Neural progenitor cell (in vitro differentiated cells): ENCODE results near the gene MEN1. TPM values are rescaled to one million over a fixed set of nuclear protein-coding genes. Genes with fewer than 3 reads are reported as not detected.

Source experiments
- DNase-seq: peaks from one replicate; pipeline ENCODE4 v3.0.0-alpha.2; 2016; ENCODE audit warnings: low spot score
- H2AFZ ChIP-seq: fragments of 200-600 bp; sonication (generic); replicated peaks from 2 replicates; pipeline ENCODE4 v1.6.1; 2016; ENCODE audit warnings: antibody characterized with exemption
- H3F3A ChIP-seq: fragments of 200-600 bp; sonication (generic); 2 replicates; pipeline ENCODE4 v1.6.1; 2016; ENCODE audit warnings: antibody characterized with exemption, low read depth
- H3K27ac ChIP-seq: fragments of 200-600 bp; sonication (generic); 2 replicates; pipeline ENCODE4 v1.5.1; 2016; ENCODE audit warnings: mild to moderate bottlenecking
- H3K27me3 ChIP-seq: fragments of 200-600 bp; sonication (generic); 2 replicates; pipeline ENCODE4 v1.6.1; 2016; ENCODE audit warnings: mild to moderate bottlenecking, moderate library complexity
- H3K36me3 ChIP-seq: fragments of 200-600 bp; sonication (generic); 2 replicates; pipeline ENCODE4 v1.5.1; 2016
- H3K4me1 ChIP-seq: fragments of 200-600 bp; sonication (generic); 2 replicates; pipeline ENCODE4 v1.6.1; 2016; ENCODE audit warnings: mixed run types
- H3K4me2 ChIP-seq: fragments of 200-600 bp; sonication (generic); 2 replicates; pipeline ENCODE4 v1.6.1; 2016
- H3K4me3 ChIP-seq: fragments of 200-600 bp; sonication (generic); 2 replicates; pipeline ENCODE4 v1.5.1; 2016
- H3K79me2 ChIP-seq: fragments of 200-600 bp; sonication (generic); 2 replicates; pipeline ENCODE4 v1.6.1; 2016; ENCODE audit warnings: low read depth
- H3K9ac ChIP-seq: fragments of 200-600 bp; sonication (generic); 2 replicates; pipeline ENCODE4 v1.6.1; 2016
- H3K9me3 ChIP-seq: fragments of 200-600 bp; sonication (generic); 2 replicates; pipeline ENCODE4 v1.5.1; 2016; ENCODE audit warnings: low read depth
- H4K20me1 ChIP-seq: fragments of 200-600 bp; sonication (generic); 2 replicates; pipeline ENCODE4 v1.6.1; 2016; ENCODE audit warnings: low read depth
- H3K27ac Mint-ChIP-seq: 3 replicates; pipeline ENCODE4 v1.8.0; 2021; ENCODE audit warnings: mixed read lengths
- H3K27me3 Mint-ChIP-seq: 2 replicates; pipeline ENCODE4 v1.8.0; 2022; ENCODE audit warnings: low read depth, mild to moderate bottlenecking, inconsistent platforms, moderate library complexity, mixed read lengths; ENCODE audit not compliant: insufficient read depth
- H3K36me3 Mint-ChIP-seq: 3 replicates; pipeline ENCODE4 v1.8.0; 2021; ENCODE audit warnings: mixed read lengths
- H3K4me1 Mint-ChIP-seq: 3 replicates; pipeline ENCODE4 v1.8.0; 2021; ENCODE audit warnings: mixed read lengths
- H3K4me3 Mint-ChIP-seq: 3 replicates; pipeline ENCODE4 v1.8.0; 2021; ENCODE audit warnings: mild to moderate bottlenecking, moderate library complexity, mixed read lengths
- H3K9me3 Mint-ChIP-seq: 3 replicates; pipeline ENCODE4 v1.8.0; 2020; ENCODE audit warnings: mixed read lengths
- EZH2 ChIP-seq: fragments of 200-600 bp; sonication (generic); IDR thresholded peaks from 2 replicates; pipeline ENCODE4 v1.6.1; 2017; ENCODE audit warnings: antibody characterized with exemption, mild to moderate bottlenecking, moderate library complexity
- EZH2phosphoT487 ChIP-seq: fragments of 200-600 bp; sonication (generic); IDR thresholded peaks from 2 replicates; pipeline ENCODE4 v1.6.1; 2017; ENCODE audit warnings: antibody characterized with exemption
- total RNA-seq: library from RNA; depleted of rRNA; stranded (reverse); fragments of >200 nt; gene quantifications from 2 replicates; pipeline ENCODE4 v1.2.3, GENCODE V29; 2015; ENCODE audit warnings: low replicate concordance
- TF ChIP-seq, protein P1 (sequence below): fragments of 200-600 bp; sonication (generic); IDR thresholded peaks from 2 replicates; pipeline ENCODE4 v1.5.1; 2017; ENCODE audit warnings: antibody characterized with exemption, mild to moderate bottlenecking

MEN1 gene
- total RNA-seq, 1 donor from 2014 or later, result 11.4 TPM

DNA sequence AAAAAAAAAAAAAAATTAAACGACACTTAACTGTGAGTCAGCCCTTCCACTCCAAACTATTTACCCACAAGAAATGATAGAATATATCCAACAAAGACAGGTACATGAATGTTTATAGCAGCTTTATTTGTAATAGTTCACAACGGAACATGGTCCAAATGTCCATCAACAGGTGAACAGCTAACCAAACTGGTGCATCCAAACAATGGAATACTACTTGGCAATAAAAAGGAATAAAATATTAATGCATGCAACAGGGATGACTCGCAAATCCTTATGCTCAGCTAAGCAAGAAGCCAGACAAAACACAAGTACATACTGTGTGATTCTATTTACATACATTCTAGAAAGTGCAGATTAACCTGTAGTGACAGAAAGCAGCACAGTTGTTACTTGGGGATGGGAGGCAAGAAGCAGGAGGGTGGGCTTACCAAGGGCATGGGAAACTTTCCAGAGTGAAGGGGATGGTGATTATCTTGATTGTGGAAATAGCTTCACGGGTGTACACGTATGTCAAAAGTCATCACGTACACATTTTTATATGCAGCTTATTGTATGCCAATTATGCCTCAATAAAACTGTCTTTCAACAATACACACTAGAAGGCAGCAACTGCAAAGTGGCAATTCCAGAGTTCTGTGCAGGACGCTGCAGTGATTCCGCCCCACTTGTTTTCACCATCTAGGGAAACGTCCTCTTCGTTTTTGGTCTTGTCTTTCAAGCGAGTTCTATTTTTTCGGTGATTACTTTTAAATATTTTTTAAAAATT lies 25.4 kb downstream of the MEN1 start:
- no peaks in the 10 kb centered on the region for H4K20me1 ChIP-seq
- H3K9ac ChIP-seq, result no peak overlapping the region
- H3K4me3 ChIP-seq, result no peak overlapping the region
- DNase-seq, result no peak
- Mint-ChIP-seq H3K27ac (no peak overlapping the region), H3K4me1 (no peaks in the 10 kb centered on the region), H3K27me3 (no peaks in the 10 kb centered on the region), H3K36me3 (no peaks in the 10 kb centered on the region), H3K4me3 (no peak overlapping the region), H3K9me3 (no peaks in the 10 kb centered on the region)
- peaks cover 6% of the 10 kb centered on the region for H3F3A ChIP-seq
- no peaks in the 10 kb centered on the region for H3K36me3 ChIP-seq
- H3K27me3 ChIP-seq, result no peaks in the 10 kb centered on the region
- no peaks in the 10 kb centered on the region for H3K4me1 ChIP-seq
- no peak overlapping the region for H3K4me2 ChIP-seq
- H3K79me2 ChIP-seq, result peaks cover 3% of the 10 kb centered on the region
- H3K27ac ChIP-seq, result no peak overlapping the region
- TF ChIP-seq, protein P1, sequence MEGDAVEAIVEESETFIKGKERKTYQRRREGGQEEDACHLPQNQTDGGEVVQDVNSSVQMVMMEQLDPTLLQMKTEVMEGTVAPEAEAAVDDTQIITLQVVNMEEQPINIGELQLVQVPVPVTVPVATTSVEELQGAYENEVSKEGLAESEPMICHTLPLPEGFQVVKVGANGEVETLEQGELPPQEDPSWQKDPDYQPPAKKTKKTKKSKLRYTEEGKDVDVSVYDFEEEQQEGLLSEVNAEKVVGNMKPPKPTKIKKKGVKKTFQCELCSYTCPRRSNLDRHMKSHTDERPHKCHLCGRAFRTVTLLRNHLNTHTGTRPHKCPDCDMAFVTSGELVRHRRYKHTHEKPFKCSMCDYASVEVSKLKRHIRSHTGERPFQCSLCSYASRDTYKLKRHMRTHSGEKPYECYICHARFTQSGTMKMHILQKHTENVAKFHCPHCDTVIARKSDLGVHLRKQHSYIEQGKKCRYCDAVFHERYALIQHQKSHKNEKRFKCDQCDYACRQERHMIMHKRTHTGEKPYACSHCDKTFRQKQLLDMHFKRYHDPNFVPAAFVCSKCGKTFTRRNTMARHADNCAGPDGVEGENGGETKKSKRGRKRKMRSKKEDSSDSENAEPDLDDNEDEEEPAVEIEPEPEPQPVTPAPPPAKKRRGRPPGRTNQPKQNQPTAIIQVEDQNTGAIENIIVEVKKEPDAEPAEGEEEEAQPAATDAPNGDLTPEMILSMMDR, result no peak
- TF ChIP-seq EZH2phosphoT487, result no peak
- TF ChIP-seq EZH2, result no peak
- no peaks in the 10 kb centered on the region for H3K9me3 ChIP-seq
- no peak overlapping the region for H2AFZ ChIP-seq

DNA sequence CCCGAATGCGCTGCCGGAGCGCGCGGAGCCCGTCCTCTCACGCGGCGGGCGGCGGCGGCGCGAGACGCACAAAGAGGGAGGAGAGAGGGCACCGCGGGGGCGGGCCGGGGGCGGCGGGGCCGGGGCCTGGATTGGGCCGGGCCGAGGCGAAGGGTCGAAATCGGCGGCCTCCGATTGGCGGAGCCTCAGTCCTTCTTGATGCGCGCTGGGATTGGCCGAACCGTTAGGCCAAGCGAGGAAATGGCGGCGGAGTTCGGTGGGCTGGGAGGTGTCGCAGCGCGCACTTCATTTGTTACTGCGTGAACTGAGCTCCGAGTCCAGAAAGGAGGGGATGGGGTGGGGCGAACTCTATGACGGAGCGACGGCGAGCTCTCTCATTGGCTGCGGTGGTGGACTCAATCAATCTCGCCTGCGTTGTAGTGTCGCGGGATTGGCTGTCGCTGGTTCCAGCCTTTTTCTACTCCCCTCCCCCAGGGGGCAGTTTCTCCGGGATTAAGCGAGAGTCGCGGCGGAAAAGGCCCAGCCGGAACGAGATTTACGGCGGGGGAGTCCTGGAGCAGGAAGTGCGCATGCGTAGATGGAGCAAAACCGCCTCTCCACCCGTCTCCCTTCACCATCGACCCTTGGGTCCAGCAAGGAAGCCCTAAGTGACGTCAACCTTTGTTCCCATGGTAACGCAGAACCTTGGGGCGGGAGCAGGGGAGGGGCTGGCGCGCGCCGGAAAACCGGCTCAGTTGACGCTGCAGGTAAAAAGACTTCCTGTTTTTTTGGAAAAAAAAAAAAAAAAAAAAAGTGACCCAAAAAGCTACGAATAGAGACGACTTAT lies 31.7 kb downstream of the MEN1 start, which contains the start of gene SF1:
Gene SF1, minus strand, starts transcription at position 70 of the 826 bp plus-strand sequence. CDS start 150 bp downstream, outside the sequence.
- Histone ChIP-seq H3K4me2 (peak within 1 kb of the TSS; percentile 100), H3K4me1 (peaks cover 28% of the 10 kb centered on the region), H4K20me1 (peaks cover 39% of the 10 kb centered on the region), H3K9ac (peak within 1 kb of the TSS; percentile 98), H3K79me2 (peaks cover 48% of the 10 kb centered on the region), H3F3A (peaks cover 56% of the 10 kb centered on the region), H3K27me3 (no peaks in the 10 kb centered on the region), H3K27ac (peak within 1 kb of the TSS; percentile 99), H2AFZ (peak within 1 kb of the TSS; percentile 67), H3K4me3 (peak within 1 kb of the TSS; percentile 98), H3K36me3 (peaks cover 32% of the 10 kb centered on the region), H3K9me3 (no peaks in the 10 kb centered on the region)
- Mint-ChIP-seq H3K36me3 (peaks cover 33% of the 10 kb centered on the region), H3K27me3 (peaks cover 12% of the 10 kb centered on the region), H3K9me3 (no peaks in the 10 kb centered on the region), H3K27ac (peak within 1 kb of the TSS; percentile 97), H3K4me3 (peak within 1 kb of the TSS; percentile 91), H3K4me1 (peaks cover 35% of the 10 kb centered on the region)
- TF ChIP-seq, protein P1, result peak; percentile 17
- TF ChIP-seq EZH2phosphoT487 (no peak), EZH2 (no peak)
- DNase-seq, result peak; percentile 100

GRCh38 chr11:64778223-64778472 lies 32.2 kb downstream of the MEN1 start:
- H3K27ac Mint-ChIP-seq, result no peak overlapping the region
- H2AFZ ChIP-seq, result no peak overlapping the region
- peak overlapping the region; percentile 91 for H3K4me3 Mint-ChIP-seq
- no peaks in the 10 kb centered on the region for H3K9me3 ChIP-seq
- no peaks in the 10 kb centered on the region for H3K9me3 Mint-ChIP-seq
- peaks cover 44% of the 10 kb centered on the region for H4K20me1 ChIP-seq
- H3K4me3 ChIP-seq, result peak overlapping the region; percentile 98
- peaks cover 28% of the 10 kb centered on the region for H3K4me1 ChIP-seq
- H3K4me2 ChIP-seq, result peak overlapping the region; percentile 79
- peaks cover 12% of the 10 kb centered on the region for H3K27me3 Mint-ChIP-seq
- no peak for DNase-seq
- H3F3A ChIP-seq, result peaks cover 62% of the 10 kb centered on the region
- no peaks in the 10 kb centered on the region for H3K27me3 ChIP-seq
- H3K27ac ChIP-seq, result peak overlapping the region; percentile 99
- peaks cover 35% of the 10 kb centered on the region for H3K4me1 Mint-ChIP-seq
- peaks cover 37% of the 10 kb centered on the region for H3K36me3 Mint-ChIP-seq
- TF ChIP-seq EZH2 (no peak), EZH2phosphoT487 (no peak)
- TF ChIP-seq, protein P1, result no peak
- peaks cover 37% of the 10 kb centered on the region for H3K36me3 ChIP-seq
- H3K9ac ChIP-seq, result peak overlapping the region; percentile 98
- peaks cover 54% of the 10 kb centered on the region for H3K79me2 ChIP-seq
